Vagina (tissue), 2 donors: Measurements from ENCODE around the gene NPIPB8. TPM values are rescaled to one million over a fixed set of nuclear protein-coding genes. Genes with fewer than 3 reads are reported as not detected.
"Not testable (repeated sequence)": the region's sequence is repeated elsewhere in the genome, so short reads cannot be mapped to it uniquely, and the experiment has no call there.

ENCODE experiments used
- DNase-seq, 2 donors: peaks; one replicate each; pipeline ENCODE4 v3.0.0-alpha.2; 2017; ENCODE audit errors: extremely low spot score in 2 of 2
- H3K27ac ChIP-seq: fragments of 200-600 bp; sonication (generic); one replicate; pipeline ENCODE4 v1.5.1; 2019
- H3K27me3 ChIP-seq: fragments of 200-600 bp; sonication (generic); one replicate; pipeline ENCODE4 v1.5.1; 2019
- H3K36me3 ChIP-seq, 2 donors: fragments of 200-600 bp; sonication (generic); one replicate each; pipeline ENCODE4 v1.5.1; 2017 to 2019
- H3K4me1 ChIP-seq: fragments of 200-600 bp; sonication (generic); one replicate; pipeline ENCODE4 v1.5.1; 2019
- H3K4me3 ChIP-seq, 2 donors: fragments of 200-600 bp; sonication (generic); 1 replicate in 1 of 2; 2 replicates in 1 of 2; pipeline ENCODE4 v1.5.1; 2016 to 2019
- H3K9me3 ChIP-seq: fragments of 200-600 bp; sonication (generic); one replicate; pipeline ENCODE4 v1.5.1; 2019
- POLR2A ChIP-seq, 2 donors: fragments of 450-650 bp; IDR thresholded peaks; one replicate each; pipeline ENCODE4 v1.6.1; 2017; ENCODE audit warnings: antibody characterized with exemption in 2 of 2, mild to moderate bottlenecking in 2 of 2, moderate library complexity in 2 of 2
- POLR2AphosphoS5 ChIP-seq, 2 donors: sonication (generic); formaldehyde crosslinking; IDR thresholded peaks; one replicate each; pipeline ENCODE4 v1.9.0; 2017; ENCODE audit warnings: antibody characterized with exemption in 2 of 2, mild to moderate bottlenecking in 2 of 2, low read depth in 1 of 2; ENCODE audit not compliant: insufficient read depth in 1 of 2
- intact Hi-C: fragments of 100-400 bp; cut with DNase I; formaldehyde crosslinking; loops from one replicate; pipeline ENCODE4 v1.15.1; 2023
- total RNA-seq: library from RNA; depleted of rRNA; stranded (reverse); fragments of >200 nt; gene quantifications from one replicate; pipeline ENCODE4 v1.2.3, GENCODE V29; 2016
- TF ChIP-seq, protein P1 (sequence below), 3 experiments: fragments of 450-650 bp in 2 of 3; fragments of 200-600 bp in 1 of 3; sonication (generic) in 1 of 3; IDR thresholded peaks; one replicate each; pipeline ENCODE4 v1.5.1; 2017 to 2019; ENCODE audit warnings: antibody characterized with exemption in 3 of 3, mild to moderate bottlenecking in 2 of 3, moderate library complexity in 2 of 3

The NPIPB8 gene
- total RNA-seq, 1 donor from 2014 or later = not detected

DNA sequence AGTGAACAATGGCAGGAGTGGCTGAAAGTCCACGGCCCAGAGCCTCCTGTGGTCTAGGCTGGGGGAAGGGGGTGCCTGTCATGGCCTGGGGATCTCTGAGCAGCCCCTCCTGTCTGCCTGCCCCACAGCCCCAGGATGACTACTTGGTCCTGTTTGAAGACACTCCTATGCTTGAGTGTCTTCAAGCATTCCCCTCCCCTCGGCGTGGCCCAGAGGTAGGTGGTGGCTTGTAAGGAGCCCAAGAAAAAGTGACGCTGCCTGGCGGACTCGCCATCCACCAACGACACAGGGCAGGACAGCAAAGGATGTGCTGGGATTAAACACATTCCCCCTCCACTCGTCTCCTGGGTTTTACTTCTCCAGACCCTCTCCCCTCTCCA is 33.7 kb upstream of the NPIPB8 start:
- Histone ChIP-seq H3K36me3 (no peaks in the 10 kb centered on the region), H3K9me3 (no peaks in the 10 kb centered on the region), H3K27ac (no peak overlapping the region), H3K27me3 (no peaks in the 10 kb centered on the region), H3K4me1 (peaks cover 1% of the 10 kb centered on the region), H3K4me3 (no peak overlapping the region)
- no peak for DNase-seq
- intact Hi-C loops = no loop called here
- TF ChIP-seq POLR2AphosphoS5 (IDR thresholded peaks at IDR 0.05; ENCODE audit: insufficient read depth in 1 of 2, low read depth in 1 of 2) = no peak
- TF ChIP-seq, protein P1, sequence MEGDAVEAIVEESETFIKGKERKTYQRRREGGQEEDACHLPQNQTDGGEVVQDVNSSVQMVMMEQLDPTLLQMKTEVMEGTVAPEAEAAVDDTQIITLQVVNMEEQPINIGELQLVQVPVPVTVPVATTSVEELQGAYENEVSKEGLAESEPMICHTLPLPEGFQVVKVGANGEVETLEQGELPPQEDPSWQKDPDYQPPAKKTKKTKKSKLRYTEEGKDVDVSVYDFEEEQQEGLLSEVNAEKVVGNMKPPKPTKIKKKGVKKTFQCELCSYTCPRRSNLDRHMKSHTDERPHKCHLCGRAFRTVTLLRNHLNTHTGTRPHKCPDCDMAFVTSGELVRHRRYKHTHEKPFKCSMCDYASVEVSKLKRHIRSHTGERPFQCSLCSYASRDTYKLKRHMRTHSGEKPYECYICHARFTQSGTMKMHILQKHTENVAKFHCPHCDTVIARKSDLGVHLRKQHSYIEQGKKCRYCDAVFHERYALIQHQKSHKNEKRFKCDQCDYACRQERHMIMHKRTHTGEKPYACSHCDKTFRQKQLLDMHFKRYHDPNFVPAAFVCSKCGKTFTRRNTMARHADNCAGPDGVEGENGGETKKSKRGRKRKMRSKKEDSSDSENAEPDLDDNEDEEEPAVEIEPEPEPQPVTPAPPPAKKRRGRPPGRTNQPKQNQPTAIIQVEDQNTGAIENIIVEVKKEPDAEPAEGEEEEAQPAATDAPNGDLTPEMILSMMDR (IDR thresholded peaks at IDR 0.05) = no peak
- TF ChIP-seq POLR2A (IDR thresholded peaks at IDR 0.05) = no peak

DNA sequence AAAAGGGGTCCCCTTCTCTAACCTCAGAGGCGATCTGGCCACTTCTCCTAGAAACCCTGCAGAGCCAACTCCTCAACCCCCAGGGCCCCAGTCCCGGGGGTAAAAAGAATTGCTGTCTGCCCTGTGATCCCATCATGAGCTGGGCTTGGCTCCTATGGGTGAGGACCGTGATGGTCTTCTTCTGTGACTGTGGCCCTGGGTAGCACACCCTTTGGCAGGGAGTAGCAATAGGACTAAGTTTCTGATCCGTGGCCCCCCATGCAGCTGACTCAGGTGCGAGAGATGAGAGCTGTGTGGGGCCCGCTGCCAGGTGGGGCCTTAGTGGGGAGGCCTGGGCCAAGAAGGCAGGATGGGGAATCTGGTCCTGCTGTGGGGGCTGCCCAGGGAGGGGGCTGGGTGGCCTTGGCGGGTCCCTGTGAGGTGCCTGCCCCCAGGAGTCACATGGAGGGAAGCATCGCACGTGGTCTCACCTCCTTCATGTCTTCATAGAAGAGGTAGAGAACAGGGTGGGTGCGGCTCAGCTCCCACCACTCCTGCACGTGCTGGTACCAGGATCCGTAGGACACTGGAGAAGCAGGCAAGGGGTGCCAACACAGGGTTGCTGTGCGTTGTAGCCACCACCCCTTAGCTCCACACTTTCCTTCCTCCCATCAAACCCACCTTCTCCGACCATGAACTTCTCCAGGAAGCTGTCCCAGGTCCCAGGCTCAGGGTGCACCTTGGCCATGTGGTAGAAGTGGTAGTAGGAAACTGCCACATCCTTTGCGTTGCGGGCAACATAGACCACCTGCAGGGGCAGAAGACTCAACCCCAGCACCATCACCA is 31.4 kb upstream of the NPIPB8 start:
- intact Hi-C loops = no loop called here
- Histone ChIP-seq H3K4me1 (peaks cover 9% of the 10 kb centered on the region), H3K4me3 (no peak overlapping the region), H3K9me3 (no peaks in the 10 kb centered on the region), H3K27ac (no peak overlapping the region), H3K27me3 (no peaks in the 10 kb centered on the region), H3K36me3 (no peaks in the 10 kb centered on the region)
- no peak for DNase-seq
- TF ChIP-seq POLR2A (IDR thresholded peaks at IDR 0.05) = no peak
- no peak for TF ChIP-seq POLR2AphosphoS5 (IDR thresholded peaks at IDR 0.05; ENCODE audit: insufficient read depth in 1 of 2, low read depth in 1 of 2)
- TF ChIP-seq, protein P1 (IDR thresholded peaks at IDR 0.05) = no peak

DNA sequence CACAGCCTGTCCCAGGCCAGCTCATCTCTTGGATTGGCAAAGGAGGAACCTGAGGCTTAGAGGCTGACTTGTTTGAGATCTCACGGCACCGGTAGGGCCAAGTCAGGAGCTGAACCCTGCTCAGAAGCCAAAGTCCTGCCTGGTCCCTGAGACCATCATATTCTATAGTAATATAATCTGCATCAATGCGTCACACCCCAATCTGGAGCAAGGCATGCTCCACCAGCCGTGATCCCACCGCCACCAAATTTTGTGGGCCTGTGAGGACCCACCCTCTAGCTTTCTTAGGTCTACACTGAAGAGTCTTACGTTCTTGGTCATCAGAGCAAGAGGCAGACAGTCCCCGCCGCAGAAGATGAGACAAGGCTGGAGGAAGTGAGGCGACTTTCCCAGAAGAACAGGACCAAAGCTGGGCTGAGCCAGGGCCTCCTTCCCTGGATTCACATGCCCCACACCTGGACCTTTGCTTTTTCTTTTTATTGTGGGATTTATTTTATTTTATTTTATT is 30.7 kb upstream of the NPIPB8 start:
- intact Hi-C loops = no loop called here

DNA sequence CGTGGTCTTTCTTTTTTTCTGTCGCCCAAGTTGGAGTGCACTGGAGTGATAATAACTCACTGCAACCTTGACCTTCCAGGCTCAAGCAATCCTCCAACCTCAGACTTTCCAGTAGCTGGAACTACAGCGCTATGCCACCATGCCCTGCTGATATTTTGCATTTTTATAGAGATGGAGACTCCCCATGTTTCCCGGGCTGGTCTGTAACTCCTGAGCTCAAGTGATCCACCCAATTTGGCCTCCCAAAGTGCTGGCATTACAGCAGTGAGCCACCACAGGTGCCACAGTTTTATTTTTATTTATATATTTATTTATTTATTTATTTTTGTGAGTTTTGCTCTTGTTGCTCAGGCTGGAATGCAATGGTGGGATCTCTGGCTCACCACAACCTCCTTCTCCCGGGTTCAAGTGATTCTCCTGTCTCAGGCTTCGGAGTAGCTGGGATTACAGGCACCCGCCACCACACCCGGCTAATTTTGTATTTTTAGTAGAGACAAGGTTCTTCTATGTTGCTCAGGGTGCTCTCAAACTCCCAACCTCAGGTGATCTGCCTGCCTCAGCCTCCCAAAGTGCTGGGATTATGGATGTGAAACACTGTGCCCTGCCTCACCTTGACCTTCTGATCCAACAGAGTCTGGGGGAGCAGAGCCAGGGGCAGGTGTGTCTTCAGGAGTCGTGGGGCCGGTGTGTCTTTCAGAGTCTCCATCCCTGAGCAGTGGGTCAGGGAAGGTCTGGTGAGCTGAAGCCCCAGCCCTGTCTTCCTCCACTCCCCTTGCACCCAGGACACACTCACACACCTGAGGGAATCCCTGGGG is 30.0 kb upstream of the NPIPB8 start:
- intact Hi-C loops, DNase-seq, H3K27ac ChIP-seq: not testable (repeated sequence)

More for the DNA sequence above, 30.7 kb upstream of the NPIPB8 start:
- no peaks in the 10 kb centered on the region for H3K36me3 ChIP-seq
- no peak overlapping the region for H3K27ac ChIP-seq
- TF ChIP-seq, protein P1 (IDR thresholded peaks at IDR 0.05) = no peak
- TF ChIP-seq POLR2A (IDR thresholded peaks at IDR 0.05) (no peak), POLR2AphosphoS5 (IDR thresholded peaks at IDR 0.05; ENCODE audit: insufficient read depth in 1 of 2, low read depth in 1 of 2) (no peak)
- no peak overlapping the region for H3K4me3 ChIP-seq
- H3K27me3 ChIP-seq = no peaks in the 10 kb centered on the region
- no peak for DNase-seq
- peaks cover 9% of the 10 kb centered on the region for H3K4me1 ChIP-seq
- no peaks in the 10 kb centered on the region for H3K9me3 ChIP-seq

DNA sequence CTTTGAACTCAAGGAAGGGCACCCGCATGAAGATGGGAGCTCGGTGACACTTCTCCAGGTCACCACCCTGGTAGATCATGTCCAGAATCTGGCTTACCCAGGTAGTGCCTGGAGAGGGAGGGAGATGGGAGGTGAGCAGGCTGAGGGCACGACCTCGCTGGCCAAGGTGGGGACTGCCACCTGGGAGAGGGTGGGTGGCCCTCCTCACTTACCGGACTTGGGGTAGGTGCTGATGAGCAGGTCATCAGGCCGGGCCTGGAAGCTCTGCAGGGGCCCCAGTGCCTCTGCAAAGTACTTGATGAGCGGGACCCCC is 29.4 kb upstream of the NPIPB8 start:
- H3K27ac ChIP-seq, H3K36me3 ChIP-seq, H3K4me3 ChIP-seq, H3K4me1 ChIP-seq, H3K27me3 ChIP-seq, H3K9me3 ChIP-seq, intact Hi-C loops: not testable (repeated sequence)
- DNase-seq = peak in 1 of 2 donors; percentile 86

More for the DNA sequence above, 30.0 kb upstream of the NPIPB8 start:
- H3K4me1 ChIP-seq, H3K36me3 ChIP-seq, H3K9me3 ChIP-seq, H3K27me3 ChIP-seq, H3K4me3 ChIP-seq: not testable (repeated sequence)

DNA sequence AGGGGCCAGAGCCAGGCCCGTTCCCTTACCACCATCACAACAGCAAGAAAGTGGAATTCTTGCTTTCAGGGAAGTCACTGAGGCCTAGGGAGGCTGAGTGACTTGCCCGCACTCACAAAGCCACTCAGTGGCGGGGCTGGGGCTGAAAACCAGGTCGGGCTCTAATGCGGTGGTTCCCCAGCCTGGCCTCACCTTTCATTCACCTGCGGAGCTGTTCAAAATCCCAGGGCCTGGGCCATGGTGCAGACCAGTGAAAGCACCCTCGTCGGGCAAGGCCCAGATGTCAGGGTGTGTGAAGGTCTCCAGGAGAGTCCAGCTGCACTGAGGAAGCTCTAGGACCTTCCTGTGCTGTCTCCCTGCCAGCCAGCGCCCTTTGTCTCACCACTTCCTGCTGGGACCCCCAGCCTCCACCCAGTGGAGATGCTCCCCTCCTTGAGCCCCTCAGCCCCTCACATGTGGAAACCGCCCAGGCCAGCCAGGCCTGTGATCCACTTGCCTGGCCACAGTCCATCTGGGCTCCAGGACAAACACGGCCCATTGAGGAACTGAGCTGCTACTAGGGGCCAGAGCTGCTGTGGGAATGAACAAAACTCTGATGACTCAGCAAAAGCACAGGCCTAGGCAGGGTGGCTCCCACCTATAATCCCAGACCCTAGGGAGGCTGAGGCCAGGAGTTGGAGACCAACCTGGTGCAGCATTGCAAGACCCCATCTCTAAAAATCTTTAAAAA is 28.8 kb upstream of the NPIPB8 start:
- peak overlapping the region in 1 of 2 donors; percentile 18 for H3K4me3 ChIP-seq
- H3K9me3 ChIP-seq, intact Hi-C loops, H3K4me1 ChIP-seq, H3K36me3 ChIP-seq, H3K27ac ChIP-seq, H3K27me3 ChIP-seq: not testable (repeated sequence)
- peak in 1 of 2 donors; percentile 88 for DNase-seq
